Nephron progenitor cell (in vitro differentiated cells): Measurements from ENCODE around the gene ACAD10.

ENCODE experiments used
- DNase-seq: peaks from one replicate; pipeline ENCODE4 v3.0.0; 2021
- H3K27ac Mint-ChIP-seq: 2 replicates; pipeline ENCODE4 v1.8.0; 2021; ENCODE audit warnings: mild to moderate bottlenecking, moderate library complexity, mixed read lengths
- H3K27me3 Mint-ChIP-seq: 2 replicates; pipeline ENCODE4 v1.8.0; 2021; ENCODE audit warnings: mild to moderate bottlenecking, low read depth, mixed read lengths; ENCODE audit not compliant: poor library complexity
- H3K36me3 Mint-ChIP-seq: 2 replicates; pipeline ENCODE4 v1.8.0; 2021; ENCODE audit warnings: low read depth, mixed read lengths
- H3K4me1 Mint-ChIP-seq: 2 replicates; pipeline ENCODE4 v1.8.0; 2021; ENCODE audit warnings: mixed read lengths
- H3K4me3 Mint-ChIP-seq: 2 replicates; pipeline ENCODE4 v1.8.0; 2021; ENCODE audit warnings: mild to moderate bottlenecking, moderate library complexity, mixed read lengths
- H3K9me3 Mint-ChIP-seq: 2 replicates; pipeline ENCODE4 v1.8.0; 2021; ENCODE audit warnings: mild to moderate bottlenecking, moderate library complexity, mixed read lengths
- CTCF ChIP-seq: fragments of 200-600 bp; sonication (generic); IDR thresholded peaks from 2 replicates; pipeline ENCODE4 v1.5.0; 2021; ENCODE audit warnings: antibody characterized with exemption

The ACAD10 gene

GRCh38 chr12:111789779-111790178 is 103.9 kb downstream of the ACAD10 start:
- no peaks in the 10 kb centered on the region for H3K4me1 Mint-ChIP-seq
- H3K36me3 Mint-ChIP-seq, result peaks cover 45% of the 10 kb centered on the region
- no peak overlapping the region for H3K27ac Mint-ChIP-seq
- H3K27me3 Mint-ChIP-seq, result no peaks in the 10 kb centered on the region
- H3K4me3 Mint-ChIP-seq, result no peak overlapping the region
- no peaks in the 10 kb centered on the region for H3K9me3 Mint-ChIP-seq
- DNase-seq, result no peak
- no peak for TF ChIP-seq CTCF

- H3K4me1 Mint-ChIP-seq, result no peaks in the 10 kb centered on the region
- no peaks in the 10 kb centered on the region for H3K27me3 Mint-ChIP-seq
- no peak overlapping the region for H3K27ac Mint-ChIP-seq
- H3K36me3 Mint-ChIP-seq, result peaks cover 35% of the 10 kb centered on the region
- no peak overlapping the region for H3K4me3 Mint-ChIP-seq
- TF ChIP-seq CTCF, result no peak
- no peak for DNase-seq
- no peaks in the 10 kb centered on the region for H3K9me3 Mint-ChIP-seq
Measured at GRCh38 chr12:111791507-111791906, 105.7 kb downstream of the ACAD10 start.

GRCh38 chr12:111792155-111792855 is 106.5 kb downstream of the ACAD10 start:
- Mint-ChIP-seq H3K4me1 (no peaks in the 10 kb centered on the region), H3K27ac (peak overlapping the region; percentile 42), H3K27me3 (no peaks in the 10 kb centered on the region), H3K9me3 (no peaks in the 10 kb centered on the region), H3K36me3 (peaks cover 31% of the 10 kb centered on the region), H3K4me3 (no peak overlapping the region)
- no peak for TF ChIP-seq CTCF
- DNase-seq, result no peak

GRCh38 chr12:111792856-111793235 is 107.0 kb downstream of the ACAD10 start:
- H3K27me3 Mint-ChIP-seq, result no peaks in the 10 kb centered on the region
- no peak for DNase-seq
- no peaks in the 10 kb centered on the region for H3K4me1 Mint-ChIP-seq
- no peak overlapping the region for H3K4me3 Mint-ChIP-seq
- no peak overlapping the region for H3K27ac Mint-ChIP-seq
- H3K9me3 Mint-ChIP-seq, result no peaks in the 10 kb centered on the region
- H3K36me3 Mint-ChIP-seq, result peaks cover 33% of the 10 kb centered on the region
- no peak for TF ChIP-seq CTCF

- DNase-seq, result no peak
- no peak overlapping the region for H3K4me3 Mint-ChIP-seq
- peak overlapping the region; percentile 23 for H3K27ac Mint-ChIP-seq
- H3K9me3 Mint-ChIP-seq, result no peaks in the 10 kb centered on the region
- peaks cover 4% of the 10 kb centered on the region for H3K27me3 Mint-ChIP-seq
- H3K36me3 Mint-ChIP-seq, result peaks cover 58% of the 10 kb centered on the region
- TF ChIP-seq CTCF, result no peak
- no peaks in the 10 kb centered on the region for H3K4me1 Mint-ChIP-seq
Measured at GRCh38 chr12:111798182-111798581, 112.3 kb downstream of the ACAD10 start.

- TF ChIP-seq CTCF, result no peak
- Mint-ChIP-seq H3K9me3 (no peaks in the 10 kb centered on the region), H3K4me3 (no peak overlapping the region), H3K27me3 (peaks cover 4% of the 10 kb centered on the region), H3K4me1 (no peaks in the 10 kb centered on the region), H3K36me3 (peaks cover 55% of the 10 kb centered on the region), H3K27ac (no peak overlapping the region)
- DNase-seq, result no peak
Measured at GRCh38 chr12:111799758-111800157, 113.9 kb downstream of the ACAD10 start.
